Lower leg skin (tissue), 3 donors: Measurements from ENCODE around the gene CYP27A1.

ENCODE experiments used
- CTCF ChIP-seq, 3 donors: fragments of 450-650 bp; IDR thresholded peaks; one replicate each; pipeline ENCODE4 v1.5.1; 2016; ENCODE audit warnings: antibody characterized with exemption in 3 of 3, mild to moderate bottlenecking in 3 of 3, moderate library complexity in 2 of 3
- POLR2A ChIP-seq, 2 donors: fragments of 450-650 bp; IDR thresholded peaks; one replicate each; pipeline ENCODE4 v1.6.1; 2016 to 2017; ENCODE audit warnings: antibody characterized with exemption in 2 of 2, mild to moderate bottlenecking in 1 of 2, moderate library complexity in 1 of 2

GRCh38 chr2:218832081-218832480 lies 50.1 kb downstream of the CYP27A1 start:
- no peak for TF ChIP-seq CTCF (IDR thresholded peaks at IDR 0.05)
- no peak for TF ChIP-seq POLR2A (IDR thresholded peaks at IDR 0.05)
